AG04449 (cell line): ENCODE measurements around the gene SLC17A9.

Experiments used
- CTCF ChIA-PET: fragments of 350-600 bp; formaldehyde crosslinking; extraction: SDS; loops from one replicate; lab custom pipeline; 2021; ENCODE audit warnings: antibody characterized with exemption; lab: Yijun Ruan, JAX
- POLR2A ChIA-PET: fragments of 400-600, 350-600 bp; formaldehyde crosslinking; extraction: SDS; loops from one replicate; lab custom pipeline; 2020; ENCODE audit warnings: antibody characterized with exemption, inconsistent platforms; lab: Yijun Ruan, JAX
- DNase-seq: peaks from one replicate; pipeline ENCODE4 v3.0.0-alpha.2; 2010; ENCODE audit warnings: low read depth, low spot score
- H3K4me3 ChIP-seq: 2 replicates; pipeline ENCODE4 v1.5.1; 2011; ENCODE audit warnings: low read depth, mild to moderate bottlenecking, control low read depth, low read length
- TF ChIP-seq, protein P1 (sequence below): IDR thresholded peaks from one replicate; pipeline ENCODE4 v1.5.1; 2011; ENCODE audit warnings: mild to moderate bottlenecking, moderate library complexity, low read length, control low read depth, inconsistent platforms; ENCODE audit not compliant: insufficient read depth; ENCODE audit errors: missing control alignments

Gene SLC17A9

DNA sequence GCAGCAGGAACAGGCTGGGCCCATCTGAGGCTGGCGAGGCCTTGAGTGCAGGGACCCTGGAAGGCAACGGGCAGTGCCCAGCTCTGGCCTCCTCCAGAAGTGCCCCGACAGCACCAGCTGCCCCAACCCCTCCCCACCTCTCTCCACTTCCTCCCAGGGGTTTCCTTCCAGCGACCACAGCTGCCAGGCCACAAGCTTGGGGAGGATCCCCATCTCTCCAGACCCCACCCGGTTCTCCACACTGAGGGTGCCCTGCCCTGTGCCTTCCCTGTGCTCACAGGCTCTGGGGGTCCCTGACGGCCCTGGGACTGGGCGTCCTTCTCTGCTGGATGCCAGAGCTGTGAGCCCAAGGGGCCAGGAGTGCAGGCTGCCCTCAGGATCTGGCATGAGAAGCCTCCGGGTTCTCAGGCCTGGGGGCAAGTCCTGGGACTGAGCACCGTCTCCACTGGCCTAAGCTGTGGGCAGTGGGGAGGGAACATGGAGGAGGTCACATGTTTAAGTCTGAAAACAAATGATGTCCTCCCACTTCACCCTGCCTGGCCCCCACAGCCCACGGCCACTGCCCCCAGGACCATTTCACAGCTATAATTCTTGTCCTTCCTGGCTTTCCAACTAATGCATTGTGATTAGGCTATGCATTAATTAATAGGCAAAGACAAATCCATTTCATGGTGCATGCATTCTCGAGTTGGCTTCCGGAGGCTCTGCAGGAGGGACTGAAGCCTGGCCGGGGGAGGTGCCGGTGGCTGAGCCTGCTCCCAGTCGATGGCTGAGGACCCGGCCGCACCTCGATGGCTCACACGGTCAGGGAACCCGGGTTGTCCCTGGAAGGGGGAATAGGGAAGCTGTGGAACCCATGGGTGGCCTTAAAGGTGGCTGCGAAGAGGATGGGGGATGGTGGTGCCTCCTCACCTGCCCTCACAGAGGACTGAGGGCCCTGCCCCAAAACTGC is 29.9 kb downstream of the SLC17A9 start:
- no peak overlapping the region for H3K4me3 ChIP-seq
- no peak for DNase-seq
- TF ChIP-seq, protein P1, sequence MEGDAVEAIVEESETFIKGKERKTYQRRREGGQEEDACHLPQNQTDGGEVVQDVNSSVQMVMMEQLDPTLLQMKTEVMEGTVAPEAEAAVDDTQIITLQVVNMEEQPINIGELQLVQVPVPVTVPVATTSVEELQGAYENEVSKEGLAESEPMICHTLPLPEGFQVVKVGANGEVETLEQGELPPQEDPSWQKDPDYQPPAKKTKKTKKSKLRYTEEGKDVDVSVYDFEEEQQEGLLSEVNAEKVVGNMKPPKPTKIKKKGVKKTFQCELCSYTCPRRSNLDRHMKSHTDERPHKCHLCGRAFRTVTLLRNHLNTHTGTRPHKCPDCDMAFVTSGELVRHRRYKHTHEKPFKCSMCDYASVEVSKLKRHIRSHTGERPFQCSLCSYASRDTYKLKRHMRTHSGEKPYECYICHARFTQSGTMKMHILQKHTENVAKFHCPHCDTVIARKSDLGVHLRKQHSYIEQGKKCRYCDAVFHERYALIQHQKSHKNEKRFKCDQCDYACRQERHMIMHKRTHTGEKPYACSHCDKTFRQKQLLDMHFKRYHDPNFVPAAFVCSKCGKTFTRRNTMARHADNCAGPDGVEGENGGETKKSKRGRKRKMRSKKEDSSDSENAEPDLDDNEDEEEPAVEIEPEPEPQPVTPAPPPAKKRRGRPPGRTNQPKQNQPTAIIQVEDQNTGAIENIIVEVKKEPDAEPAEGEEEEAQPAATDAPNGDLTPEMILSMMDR, result no peak
- CTCF ChIA-PET, result interaction anchor here (0.6 to 3.7 kb wide), 3 partner anchors 10 to 20 kb away, joined by 3 to 16 read pairs (median 5); no protein-coding TSS in a partner anchor
- POLR2A ChIA-PET, result no interaction called here

DNA sequence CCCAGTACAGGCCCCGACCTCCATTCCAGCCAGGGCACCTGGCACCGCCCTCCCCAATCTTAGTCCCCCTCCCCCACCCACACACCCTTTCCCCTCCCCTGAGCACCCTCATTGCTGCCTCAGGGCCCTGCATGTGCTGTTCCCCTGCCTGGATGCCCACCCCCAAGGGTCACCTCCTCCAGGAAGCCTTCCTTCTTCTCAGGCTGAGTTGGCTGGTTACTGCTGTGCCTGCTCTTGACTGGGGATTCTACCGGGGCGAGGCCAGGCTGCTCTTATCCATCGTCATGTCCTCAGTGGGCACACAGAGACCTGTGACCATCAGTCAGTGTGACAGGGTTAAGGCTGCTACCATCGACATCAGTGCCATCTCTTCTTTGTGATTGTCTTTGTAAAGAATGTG is 30.7 kb downstream of the SLC17A9 start:
- H3K4me3 ChIP-seq, result no peak overlapping the region
- CTCF ChIA-PET, result interaction anchor here (1.4 kb wide), 1 partner anchor 19 kb away, joined by 5 read pairs; no protein-coding TSS in a partner anchor
- POLR2A ChIA-PET, result no interaction called here
- no peak for DNase-seq
- TF ChIP-seq, protein P1, result no peak

DNA sequence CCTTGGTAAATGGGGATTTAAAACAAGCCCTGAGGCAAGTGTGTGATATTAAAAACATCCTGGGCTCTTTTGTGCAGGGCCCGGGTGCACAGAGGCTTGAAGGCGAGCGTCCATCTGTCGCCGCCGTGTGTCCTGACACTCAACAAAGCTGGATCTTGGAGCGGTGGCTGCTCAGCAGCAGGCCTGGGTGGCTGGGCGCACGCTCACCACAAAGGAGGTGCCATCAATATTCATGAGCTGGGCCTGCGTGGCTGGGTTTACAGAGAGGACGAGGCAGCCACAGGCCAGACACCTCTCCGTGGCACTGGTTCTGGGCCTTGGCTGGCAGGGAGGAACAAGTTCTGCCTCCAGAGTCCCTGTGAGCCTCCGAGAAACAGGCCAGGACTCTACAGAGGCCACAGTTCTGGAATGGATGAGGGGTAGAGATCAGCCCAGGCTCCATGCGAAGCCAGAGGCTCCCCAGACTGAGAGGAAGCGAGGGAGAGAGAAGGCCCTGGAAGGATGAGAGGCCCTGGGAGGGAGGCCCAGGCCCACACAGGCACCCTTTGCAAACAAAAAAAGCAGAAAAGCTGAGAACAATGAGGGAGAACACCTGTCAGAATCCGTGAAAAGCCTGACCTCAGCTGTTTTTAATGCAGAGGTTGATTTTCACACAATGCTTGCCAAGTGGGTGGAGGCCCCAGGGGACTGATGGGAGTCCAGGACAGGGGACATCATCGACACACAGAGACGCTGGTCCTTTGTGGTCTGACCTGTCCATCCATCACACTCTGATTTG is 32.3 kb downstream of the SLC17A9 start:
- H3K4me3 ChIP-seq, result no peak overlapping the region

DNA sequence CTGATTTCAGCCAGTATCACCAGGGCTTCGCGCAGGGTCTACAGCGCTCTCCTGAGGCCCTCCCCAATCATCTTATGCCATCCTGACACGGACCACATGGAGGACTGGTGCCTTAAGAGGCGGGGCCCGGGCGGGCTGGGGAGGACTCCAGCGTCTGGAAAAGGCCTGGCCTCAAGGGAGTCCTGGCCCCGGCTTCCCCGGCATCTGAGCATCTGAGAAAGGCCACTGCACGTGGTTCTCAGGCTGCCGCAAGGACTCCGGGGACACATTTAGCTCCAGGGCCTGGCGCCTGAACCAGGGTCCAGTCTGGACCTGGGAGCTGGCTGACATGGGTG is 32.9 kb downstream of the SLC17A9 start:
- DNase-seq, result no peak
- ChIA-PET CTCF (interaction anchor here (1.3 kb wide), 1 partner anchor 14 kb away, joined by 3 read pairs; no protein-coding TSS in a partner anchor), POLR2A (no interaction called here)
- H3K4me3 ChIP-seq, result no peak overlapping the region
- TF ChIP-seq, protein P1, result no peak

More for the DNA sequence above, 32.3 kb downstream of the SLC17A9 start:
- TF ChIP-seq, protein P1, result no peak
- POLR2A ChIA-PET, result no interaction called here
- CTCF ChIA-PET, result interaction anchor here (1.3 kb wide), 1 partner anchor 14 kb away, joined by 3 read pairs; no protein-coding TSS in a partner anchor
- no peak for DNase-seq

DNA sequence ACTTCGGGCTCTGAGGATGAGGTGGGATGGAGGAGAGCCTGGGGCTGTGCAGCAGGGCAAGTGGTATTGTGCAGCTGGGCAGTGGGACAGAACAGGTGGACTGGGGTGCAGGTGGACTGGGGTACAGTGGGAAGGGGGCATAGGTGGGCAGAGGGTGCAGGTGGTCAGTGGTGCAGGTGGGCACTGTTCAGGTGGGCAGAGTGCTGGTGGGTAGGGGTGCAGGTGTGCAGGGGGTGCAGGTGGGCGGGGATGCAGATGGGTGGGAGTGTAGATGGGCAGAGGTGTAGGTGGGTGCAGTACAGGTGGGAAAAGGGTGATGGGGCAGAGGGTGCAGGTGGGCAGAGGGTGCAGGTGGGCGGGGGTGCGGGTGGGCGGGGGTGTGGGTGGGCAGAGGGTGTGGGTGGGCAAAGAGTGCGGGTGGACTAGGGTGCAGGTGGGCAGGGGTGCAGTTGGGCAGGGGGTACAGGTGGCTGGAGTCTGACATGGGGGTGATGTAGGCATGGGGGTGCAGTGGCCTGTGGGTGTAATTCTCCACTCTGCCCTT is 33.8 kb downstream of the SLC17A9 start:
- ChIA-PET POLR2A (no interaction called here), CTCF (no interaction called here)
- TF ChIP-seq, protein P1, result no peak
- no peak overlapping the region for H3K4me3 ChIP-seq
- DNase-seq, result no peak
